ENCODE measurements around the gene XK. TPM values are rescaled to one million over a fixed set of nuclear protein-coding genes. Genes with fewer than 3 reads are reported as not detected.
"Not testable (repeated sequence)": the region's sequence is repeated elsewhere in the genome, so short reads cannot be mapped to it uniquely, and the experiment has no call there.

Gene XK
- total RNA-seq, 2 experiments from 2014 or later, result 0.09 to 0.14 TPM

DNA sequence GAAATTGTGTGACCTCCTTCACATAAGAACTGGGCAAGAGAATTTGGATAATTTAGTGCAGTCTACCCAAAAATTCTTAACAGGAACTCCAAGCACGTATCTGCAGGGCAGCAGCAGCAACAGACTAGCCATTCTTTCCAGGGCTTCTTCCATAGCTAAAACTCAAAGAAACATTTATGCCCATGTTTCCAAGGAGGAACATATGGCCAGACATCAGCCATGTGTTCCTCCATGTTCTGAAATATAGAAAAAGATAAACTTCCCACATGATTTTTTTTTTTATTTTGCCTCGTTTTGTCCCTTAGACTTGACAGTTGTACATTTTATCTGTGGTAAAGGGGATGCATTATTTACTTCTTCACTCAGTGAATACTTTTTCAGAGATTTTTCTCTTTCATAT, 66.7 kb downstream of the XK start:
- CTCF ChIA-PET, result interaction anchor here (1.2 to 2.2 kb wide), 2 partner anchors 8 to 73 kb away, joined by 3 to 9 read pairs; no protein-coding TSS in a partner anchor
- Mint-ChIP-seq H3K27me3 (no peaks in the 10 kb centered on the region), H3K4me1 (peaks cover 14% of the 10 kb centered on the region), H3K27ac (no peak overlapping the region), H3K4me3 (no peak overlapping the region), H3K36me3 (peaks cover 2% of the 10 kb centered on the region), H3K9me3 (ENCODE audit: low read depth) (no peaks in the 10 kb centered on the region)
- no peak for DNase-seq
- ATAC-seq, result no peak

DNA sequence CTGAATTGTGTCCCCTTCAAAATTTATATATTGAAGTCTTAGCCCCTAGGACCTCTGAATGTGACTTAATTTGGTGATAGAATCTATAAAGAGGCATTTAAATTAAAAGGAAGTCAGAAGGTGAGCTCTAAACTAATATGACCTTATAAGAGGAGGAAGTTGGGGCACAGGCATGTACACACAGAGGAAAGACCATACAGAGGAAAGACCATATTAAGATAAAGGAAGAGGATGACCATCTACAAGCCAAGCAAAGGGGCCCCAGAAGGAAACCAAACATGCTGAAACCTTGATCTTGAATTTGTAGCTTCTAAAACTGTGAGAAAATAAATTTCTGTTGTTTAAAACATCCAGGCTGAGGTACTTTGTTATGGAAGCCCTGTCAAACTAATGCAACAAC, 67.3 kb downstream of the XK start:
- DNase-seq (no peak), ATAC-seq (peak; percentile 59)
- Mint-ChIP-seq H3K4me3 (peak overlapping the region; percentile 26), H3K9me3 (ENCODE audit: low read depth) (no peaks in the 10 kb centered on the region), H3K4me1 (peaks cover 18% of the 10 kb centered on the region), H3K36me3 (peaks cover 4% of the 10 kb centered on the region), H3K27ac (no peak overlapping the region), H3K27me3 (no peaks in the 10 kb centered on the region)
- CTCF ChIA-PET, result interaction anchor here (1.1 to 2.2 kb wide), 6 partner anchors 9 to 180 kb away, joined by 3 to 9 read pairs (median 4); no protein-coding TSS in a partner anchor

DNA sequence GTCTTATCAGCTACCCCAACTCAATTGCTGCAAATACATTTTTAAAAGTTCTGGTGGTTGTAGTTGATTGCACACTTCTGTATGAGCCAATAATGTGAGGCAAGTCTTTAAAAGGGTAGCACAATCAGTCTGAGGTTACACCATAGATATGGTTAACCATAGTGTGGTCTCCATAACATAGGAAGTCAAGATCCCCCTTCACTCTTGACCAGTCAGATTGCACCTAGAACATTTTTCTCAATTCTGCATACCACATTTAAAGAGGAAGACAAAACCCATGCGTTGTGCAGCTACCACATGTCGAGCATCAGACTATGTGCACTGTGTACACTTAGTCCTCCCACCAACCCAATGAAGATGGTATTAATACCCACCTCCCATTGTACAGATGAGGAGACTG, 67.8 kb downstream of the XK start:
- Mint-ChIP-seq H3K4me3 (peak overlapping the region; percentile 26), H3K4me1 (peaks cover 18% of the 10 kb centered on the region), H3K36me3 (peaks cover 4% of the 10 kb centered on the region), H3K9me3 (ENCODE audit: low read depth) (no peaks in the 10 kb centered on the region), H3K27ac (no peak overlapping the region), H3K27me3 (no peaks in the 10 kb centered on the region)
- CTCF ChIA-PET, result interaction anchor here (1.1 to 2.2 kb wide), 6 partner anchors 9 to 181 kb away, joined by 3 to 9 read pairs (median 4); no protein-coding TSS in a partner anchor
- ATAC-seq, result peak; percentile 60
- peak; percentile 58 for DNase-seq

DNA sequence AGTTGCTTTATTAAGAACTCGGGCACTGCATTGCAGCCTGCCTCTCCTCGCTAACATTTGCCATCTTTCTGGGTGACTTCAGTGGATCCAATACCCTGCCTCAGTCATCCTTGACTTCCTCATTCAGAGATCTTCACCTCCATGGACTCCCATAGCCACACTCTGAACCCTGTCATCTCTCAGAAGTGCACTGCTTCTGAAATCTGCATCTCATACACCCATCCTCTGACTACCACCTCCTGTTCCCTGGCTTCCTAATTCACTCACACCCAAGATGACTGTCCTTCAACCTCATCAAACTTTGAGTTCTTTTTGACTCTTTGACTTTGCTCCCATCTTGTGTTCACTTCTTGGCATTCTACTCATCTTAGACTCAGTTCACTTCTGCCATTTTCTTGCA, 68.9 kb downstream of the XK start:
- peaks cover 4% of the 10 kb centered on the region for H3K36me3 Mint-ChIP-seq
- DNase-seq (no peak), ATAC-seq (peak; percentile 41)
- H3K9me3 Mint-ChIP-seq (ENCODE audit: low read depth), result no peaks in the 10 kb centered on the region
- H3K27me3 Mint-ChIP-seq, result no peaks in the 10 kb centered on the region
- CTCF ChIA-PET, result interaction anchor here (0.7 to 2.4 kb wide), 4 partner anchors 9 to 71 kb away, joined by 3 to 14 read pairs (median 6); no protein-coding TSS in a partner anchor
- peaks cover 18% of the 10 kb centered on the region for H3K4me1 Mint-ChIP-seq
- H3K4me3 Mint-ChIP-seq, result no peak overlapping the region
- H3K27ac Mint-ChIP-seq, result no peak overlapping the region

DNA sequence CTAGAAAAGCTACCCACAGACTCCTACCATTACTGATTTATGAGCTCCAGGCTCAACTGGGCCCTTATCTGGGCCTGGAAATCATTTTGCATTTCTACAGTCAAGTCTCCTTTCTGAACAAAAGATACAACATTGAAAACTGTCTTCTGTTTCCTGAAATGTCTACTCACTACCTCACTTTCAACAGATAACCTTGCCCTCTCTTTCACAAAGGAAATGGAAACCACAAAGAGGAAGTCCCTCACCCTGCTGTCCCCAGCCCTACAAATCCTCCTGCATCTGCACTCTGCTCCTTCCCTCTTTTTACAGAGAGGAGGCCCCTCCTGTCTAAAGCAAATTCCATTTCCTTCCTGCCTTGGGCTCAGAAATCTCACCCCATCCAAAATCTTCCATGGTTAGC, 69.4 kb downstream of the XK start:
- no peaks in the 10 kb centered on the region for H3K27me3 Mint-ChIP-seq
- CTCF ChIA-PET, result interaction anchor here (1.0 to 2.4 kb wide), 2 partner anchors 9 to 22 kb away, joined by 3 to 14 read pairs; no protein-coding TSS in a partner anchor
- ATAC-seq (peak; percentile 78), DNase-seq (peak; percentile 62)
- H3K36me3 Mint-ChIP-seq, result peaks cover 4% of the 10 kb centered on the region
- no peaks in the 10 kb centered on the region for H3K9me3 Mint-ChIP-seq (ENCODE audit: low read depth)
- no peak overlapping the region for H3K4me3 Mint-ChIP-seq
- peaks cover 23% of the 10 kb centered on the region for H3K4me1 Mint-ChIP-seq
- H3K27ac Mint-ChIP-seq, result no peak overlapping the region

DNA sequence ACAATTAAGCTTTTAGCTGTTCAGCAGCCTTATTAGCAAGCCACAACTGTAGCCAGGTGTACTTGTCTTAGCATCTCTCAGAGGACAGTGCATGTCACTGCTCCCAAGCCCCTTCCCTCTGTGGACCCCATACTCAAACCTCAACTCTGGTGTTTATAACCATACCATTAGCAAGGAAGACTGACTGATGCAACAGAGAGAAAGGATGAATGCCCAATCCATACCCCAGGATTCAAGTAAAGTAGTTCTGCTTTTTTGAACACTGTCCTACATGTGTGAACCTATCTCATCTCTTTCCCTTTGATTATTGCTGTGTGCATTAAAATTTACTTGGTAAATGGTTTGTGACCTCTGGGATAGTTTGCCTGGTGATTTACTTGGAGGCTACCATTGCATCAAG, 71.5 kb downstream of the XK start:
- Mint-ChIP-seq H3K4me1 (peaks cover 17% of the 10 kb centered on the region), H3K27me3 (no peaks in the 10 kb centered on the region), H3K9me3 (ENCODE audit: low read depth) (no peaks in the 10 kb centered on the region), H3K27ac (no peak overlapping the region), H3K36me3 (peaks cover 2% of the 10 kb centered on the region), H3K4me3 (no peak overlapping the region)
- CTCF ChIA-PET, result interaction anchor here (2.4 kb wide), 1 partner anchor 11 kb away, joined by 14 read pairs; no protein-coding TSS in a partner anchor
- DNase-seq, result no peak
- ATAC-seq, result no peak

DNA sequence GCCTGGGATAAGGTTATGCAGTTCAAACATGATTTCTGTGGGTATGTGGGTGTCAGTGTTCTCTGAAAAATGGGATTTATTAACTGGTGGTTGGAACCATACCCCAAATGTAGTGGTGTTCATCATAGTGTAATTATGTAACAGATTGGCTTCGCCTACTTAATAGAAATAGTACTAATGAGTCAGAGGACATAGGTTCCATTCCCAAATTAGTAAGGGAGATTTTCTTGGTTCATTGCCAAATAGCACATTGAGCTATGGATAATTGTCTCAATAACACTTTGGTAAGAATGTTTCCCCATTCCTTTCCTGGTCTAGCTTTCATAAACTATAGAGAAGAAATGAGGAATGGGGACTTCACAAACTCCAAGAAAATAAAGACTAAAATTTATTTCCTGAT, 73.8 kb downstream of the XK start:
- Mint-ChIP-seq H3K4me1 (peaks cover 16% of the 10 kb centered on the region), H3K27me3 (no peaks in the 10 kb centered on the region), H3K9me3 (ENCODE audit: low read depth) (no peaks in the 10 kb centered on the region), H3K4me3 (no peak overlapping the region), H3K27ac (no peak overlapping the region), H3K36me3 (peaks cover 2% of the 10 kb centered on the region)
- CTCF ChIA-PET, result interaction anchor here (0.6 kb wide), 1 partner anchor 1605 kb away, joined by 3 read pairs; no protein-coding TSS in a partner anchor
- DNase-seq, result no peak
- ATAC-seq, result no peak

DNA sequence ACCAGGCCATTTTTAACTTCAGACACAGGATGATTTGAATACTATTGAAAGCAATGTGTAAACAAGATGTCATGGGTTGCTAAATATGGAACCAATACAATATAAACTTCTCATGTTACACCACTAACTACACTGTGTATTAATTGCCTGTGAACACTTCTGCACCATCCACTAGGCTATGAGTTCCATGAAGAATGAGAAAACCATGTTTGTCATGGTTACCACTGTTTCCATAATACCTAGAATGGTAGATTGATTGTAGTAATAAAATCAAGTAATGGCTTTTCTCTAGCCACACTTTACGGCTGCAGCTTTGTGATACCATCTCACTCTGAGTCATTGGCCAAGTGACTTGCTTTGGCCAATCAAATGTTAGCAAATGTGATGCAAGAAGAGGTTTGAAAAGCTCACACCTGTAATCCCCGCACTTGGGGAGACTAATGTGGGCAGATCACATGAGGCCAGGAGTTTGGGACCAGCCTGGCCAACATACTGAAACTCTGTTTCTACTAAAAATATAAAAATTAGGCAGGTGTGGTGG, 74.4 kb downstream of the XK start:
- Mint-ChIP-seq H3K4me3 (no peak overlapping the region), H3K4me1 (peaks cover 16% of the 10 kb centered on the region), H3K27me3 (no peaks in the 10 kb centered on the region), H3K27ac (no peak overlapping the region), H3K36me3 (peaks cover 2% of the 10 kb centered on the region), H3K9me3 (ENCODE audit: low read depth) (no peaks in the 10 kb centered on the region)
- ATAC-seq (no peak), DNase-seq (no peak)
- CTCF ChIA-PET, result interaction anchor here (0.6 kb wide), 1 partner anchor 1606 kb away, joined by 3 read pairs; no protein-coding TSS in a partner anchor

DNA sequence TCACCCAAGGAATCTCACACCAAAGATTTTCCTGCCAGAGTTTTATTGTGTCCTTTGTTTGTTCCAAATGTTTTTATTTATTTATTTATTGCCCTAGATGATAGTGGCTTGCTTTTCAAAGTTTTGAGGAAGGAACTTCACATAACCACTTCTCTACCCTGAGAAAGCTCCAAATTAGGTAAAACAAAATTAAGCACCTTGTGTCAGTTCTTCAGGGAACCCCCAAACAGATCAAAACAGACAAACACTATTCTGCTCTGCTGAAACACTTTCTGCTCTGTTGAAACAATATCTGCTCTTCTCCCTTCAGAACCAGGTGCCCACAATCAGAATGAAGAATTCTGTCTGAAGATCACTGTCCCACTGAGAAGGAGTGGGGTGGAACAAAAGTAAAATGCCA, 77.8 kb downstream of the XK start:
- no peaks in the 10 kb centered on the region for H3K36me3 Mint-ChIP-seq
- no peak for DNase-seq
- no peaks in the 10 kb centered on the region for H3K9me3 Mint-ChIP-seq (ENCODE audit: low read depth)
- no peaks in the 10 kb centered on the region for H3K27me3 Mint-ChIP-seq
- CTCF ChIA-PET, result interaction anchor here (1.0 kb wide), 1 partner anchor 10 kb away, joined by 3 read pairs; no protein-coding TSS in a partner anchor
- H3K4me1 Mint-ChIP-seq, result peaks cover 17% of the 10 kb centered on the region
- H3K4me3 Mint-ChIP-seq, result no peak overlapping the region
- H3K27ac Mint-ChIP-seq, result no peak overlapping the region
- ATAC-seq, result no peak

DNA sequence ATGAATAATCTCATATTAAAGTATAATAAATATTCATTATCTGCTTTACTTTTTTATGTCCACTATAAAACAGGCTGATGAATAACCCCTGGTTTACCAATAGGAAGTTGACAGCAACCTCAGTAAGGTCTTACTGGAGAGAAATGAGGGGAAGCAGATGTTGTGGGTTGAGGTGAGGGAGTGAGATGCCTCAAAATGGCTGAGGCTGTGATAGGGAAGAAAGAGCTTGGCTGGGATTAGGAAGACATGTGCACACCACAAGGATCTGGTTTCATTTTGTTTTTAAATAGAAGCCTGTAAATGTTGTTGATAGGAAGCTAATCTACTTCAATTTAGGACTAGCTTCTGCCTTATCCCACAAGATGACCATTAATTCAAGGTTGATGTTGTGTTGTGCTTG, 79.9 kb downstream of the XK start:
- CTCF ChIA-PET, result no interaction called here
- ATAC-seq (peak; percentile 30), DNase-seq (no peak)
- Mint-ChIP-seq H3K4me1 (peaks cover 12% of the 10 kb centered on the region), H3K9me3 (ENCODE audit: low read depth) (no peaks in the 10 kb centered on the region), H3K36me3 (no peaks in the 10 kb centered on the region), H3K27ac (no peak overlapping the region), H3K27me3 (no peaks in the 10 kb centered on the region), H3K4me3 (no peak overlapping the region)

DNA sequence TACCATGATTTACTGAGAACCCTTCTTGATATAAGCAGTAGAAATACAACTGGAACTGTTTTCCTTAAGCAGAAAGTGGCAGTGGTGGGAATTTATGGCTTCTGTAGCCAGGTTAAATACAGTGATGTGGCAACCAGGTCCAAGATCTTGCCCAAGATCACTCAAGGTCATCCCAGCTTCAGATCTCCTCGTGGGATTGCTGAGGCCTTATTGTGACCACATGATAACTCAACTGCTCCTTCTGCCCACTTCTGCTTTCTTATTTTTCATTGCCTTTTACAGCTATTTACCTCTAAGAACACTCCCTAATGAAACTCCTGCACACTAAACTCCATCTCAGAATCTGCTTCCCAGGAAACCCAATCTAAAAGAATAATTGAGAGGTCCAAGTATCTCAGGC, 81.8 kb downstream of the XK start:
- Mint-ChIP-seq H3K4me3 (no peak overlapping the region), H3K27ac (no peak overlapping the region), H3K4me1 (peaks cover 12% of the 10 kb centered on the region), H3K27me3 (no peaks in the 10 kb centered on the region), H3K9me3 (ENCODE audit: low read depth) (no peaks in the 10 kb centered on the region), H3K36me3 (no peaks in the 10 kb centered on the region)
- CTCF ChIA-PET, result no interaction called here
- no peak for ATAC-seq
- DNase-seq, result no peak

DNA sequence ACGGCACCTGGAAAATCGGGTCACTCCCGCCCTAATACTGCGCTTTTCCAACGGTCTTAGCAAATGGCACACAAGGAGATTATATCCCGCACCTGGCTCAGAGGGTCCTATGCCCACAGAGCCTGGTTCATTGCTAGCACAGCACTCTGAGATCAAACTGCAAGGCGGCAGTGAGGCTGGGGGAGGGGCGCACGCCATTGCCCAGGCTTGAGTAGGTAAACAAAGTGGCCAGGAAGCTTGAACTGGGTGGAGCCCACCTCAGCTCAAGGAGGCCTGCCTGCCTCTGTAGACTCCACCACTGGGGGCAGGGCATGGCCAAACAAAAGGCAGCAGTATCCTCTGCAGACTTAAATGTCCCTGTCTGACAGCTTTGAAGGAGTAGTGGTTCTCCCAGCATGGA, 83.3 kb downstream of the XK start:
- DNase-seq; H3K36me3 Mint-ChIP-seq; ATAC-seq; H3K27ac Mint-ChIP-seq; CTCF ChIA-PET; H3K4me1 Mint-ChIP-seq; H3K9me3 Mint-ChIP-seq (ENCODE audit: low read depth); H3K4me3 Mint-ChIP-seq; H3K27me3 Mint-ChIP-seq: not testable (repeated sequence)

DNA sequence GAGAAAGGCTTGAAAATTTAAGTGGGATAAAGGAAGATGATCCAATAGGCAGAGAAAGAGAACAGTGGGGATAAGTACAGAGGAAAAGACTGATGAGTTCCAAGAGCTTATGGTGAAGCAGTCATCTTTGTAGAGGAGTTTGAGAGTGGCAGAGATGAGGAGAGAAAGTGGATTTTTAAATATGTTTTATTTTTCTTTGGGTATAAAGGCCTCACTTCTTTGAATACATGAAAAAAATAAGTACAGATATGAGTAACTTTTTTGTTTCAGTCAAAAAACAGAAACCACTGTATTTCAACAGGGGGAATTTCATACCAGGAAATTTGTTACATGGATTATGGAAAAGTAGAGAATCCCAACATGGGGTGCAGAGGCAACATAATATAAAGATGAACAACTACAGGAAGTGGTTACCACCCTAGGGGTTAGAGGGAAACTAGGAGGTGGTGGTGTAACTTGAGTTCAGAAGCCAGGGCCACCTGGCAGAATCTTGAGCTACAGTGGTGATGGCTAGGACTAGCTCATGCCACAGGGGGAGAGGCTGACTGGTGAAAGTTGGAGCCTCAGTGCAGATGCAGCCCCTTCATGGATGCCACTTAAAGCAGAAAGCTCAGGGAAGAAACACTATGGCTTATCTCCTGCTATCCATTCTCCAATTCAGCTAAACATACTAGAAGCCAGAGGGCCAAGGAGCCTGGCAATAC, 90.8 kb downstream of the XK start:
- ATAC-seq (peak; percentile 81), DNase-seq (peak; percentile 41)
- Mint-ChIP-seq H3K36me3 (no peaks in the 10 kb centered on the region), H3K9me3 (ENCODE audit: low read depth) (no peaks in the 10 kb centered on the region), H3K27ac (peak overlapping the region; percentile 49), H3K27me3 (no peaks in the 10 kb centered on the region), H3K4me1 (peaks cover 21% of the 10 kb centered on the region), H3K4me3 (no peak overlapping the region)
- CTCF ChIA-PET, result interaction anchor here (1.0 to 1.3 kb wide), 3 partner anchors 14 to 31 kb away, joined by 3 to 5 read pairs (median 3); no protein-coding TSS in a partner anchor

DNA sequence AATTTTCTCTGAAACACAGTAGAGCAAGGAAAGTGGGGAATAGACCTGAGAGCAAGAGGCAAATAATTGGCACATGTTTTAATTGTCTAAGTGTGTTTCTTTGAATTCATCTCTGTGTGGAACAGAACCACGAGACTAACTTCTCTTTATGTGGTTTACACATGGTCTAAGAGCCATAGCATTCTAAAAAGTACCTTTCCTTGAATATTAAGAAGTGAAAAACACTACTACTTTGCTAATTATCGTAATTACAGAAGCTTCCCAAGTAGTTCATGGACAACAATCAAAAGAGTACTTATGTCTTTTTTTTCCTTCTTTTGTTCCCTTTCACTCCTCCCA, 91.4 kb downstream of the XK start:
- DNase-seq, result no peak
- peaks cover 21% of the 10 kb centered on the region for H3K4me1 Mint-ChIP-seq
- CTCF ChIA-PET, result interaction anchor here (1.0 to 1.3 kb wide), 3 partner anchors 15 to 31 kb away, joined by 3 to 5 read pairs (median 3); no protein-coding TSS in a partner anchor
- H3K4me3 Mint-ChIP-seq, result no peak overlapping the region
- no peak for ATAC-seq
- no peaks in the 10 kb centered on the region for H3K36me3 Mint-ChIP-seq
- H3K27ac Mint-ChIP-seq, result peak overlapping the region; percentile 49
- H3K9me3 Mint-ChIP-seq (ENCODE audit: low read depth), result no peaks in the 10 kb centered on the region
- H3K27me3 Mint-ChIP-seq, result no peaks in the 10 kb centered on the region
